GM23338 (cell line): Measurements from ENCODE around the gene PIANP. TPM values are rescaled to one million over a fixed set of nuclear protein-coding genes. Genes with fewer than 3 reads are reported as not detected.

Experiments used
- ATAC-seq: fragments of 200-7000 bp; cut with Tn5 transposase; 3 replicates; pipeline ENCODE4 v1.9.1; 2020
- DNase-seq: peaks from one replicate; pipeline ENCODE4 v3.0.0-alpha.2; 2015; ENCODE audit warnings: low spot score
- H2AFZ ChIP-seq: fragments of 200-600 bp; sonication (generic); 2 replicates; pipeline ENCODE4 v1.8.0; 2016; ENCODE audit warnings: antibody characterized with exemption, mild to moderate bottlenecking, moderate library complexity
- H3F3A ChIP-seq: fragments of 200-600 bp; sonication (generic); replicated peaks from 2 replicates; pipeline ENCODE4 v1.8.0; 2017; ENCODE audit warnings: antibody characterized with exemption, mixed run types, low read depth
- H3K27ac ChIP-seq: fragments of 200-600 bp; sonication (generic); 2 replicates; pipeline ENCODE4 v1.6.1; 2016; ENCODE audit warnings: low read depth
- H3K27me3 ChIP-seq: fragments of 200-600 bp; sonication (generic); 2 replicates; pipeline ENCODE4 v1.8.0; 2016; ENCODE audit warnings: mild to moderate bottlenecking, mixed run types, moderate library complexity; ENCODE audit not compliant: insufficient read depth
- H3K36me3 ChIP-seq: fragments of 200-600 bp; sonication (generic); 2 replicates; pipeline ENCODE4 v1.8.0; 2016; ENCODE audit warnings: mild to moderate bottlenecking; ENCODE audit not compliant: insufficient read depth
- H3K4me1 ChIP-seq: fragments of 200-600 bp; sonication (generic); 2 replicates; pipeline ENCODE4 v1.8.0; 2016; ENCODE audit warnings: mild to moderate bottlenecking, moderate library complexity; ENCODE audit not compliant: insufficient read depth
- H3K4me2 ChIP-seq: fragments of 200-600 bp; sonication (generic); 2 replicates; pipeline ENCODE4 v1.7.1; 2017; ENCODE audit warnings: mixed run types
- H3K4me3 ChIP-seq: fragments of 200-600 bp; sonication (generic); 2 replicates; pipeline ENCODE4 v1.6.1; 2016; ENCODE audit warnings: mixed run types
- H3K79me2 ChIP-seq: fragments of 200-600 bp; sonication (generic); replicated peaks from 2 replicates; pipeline ENCODE4 v1.8.0; 2017; ENCODE audit warnings: mild to moderate bottlenecking; ENCODE audit not compliant: insufficient read depth
- H3K9me2 ChIP-seq: fragments of 200-600 bp; sonication (generic); 2 replicates; pipeline ENCODE4 v1.8.0; 2017; ENCODE audit not compliant: insufficient read depth
- H4K20me1 ChIP-seq: fragments of 200-600 bp; sonication (generic); replicated peaks from 2 replicates; pipeline ENCODE4 v1.8.0; 2017; ENCODE audit warnings: mild to moderate bottlenecking; ENCODE audit not compliant: insufficient read depth
- H3K27ac Mint-ChIP-seq: 2 replicates; pipeline ENCODE4 v1.8.0; 2020; ENCODE audit warnings: inconsistent platforms, mild to moderate bottlenecking, moderate library complexity, mixed read lengths
- H3K27me3 Mint-ChIP-seq: 3 replicates; pipeline ENCODE4 v1.8.0; 2022; ENCODE audit warnings: low read depth, mild to moderate bottlenecking, moderate library complexity, mixed read lengths, inconsistent platforms; ENCODE audit not compliant: insufficient read depth, poor library complexity
- H3K36me3 Mint-ChIP-seq: 3 replicates; pipeline ENCODE4 v1.8.0; 2021; ENCODE audit warnings: low read depth, mild to moderate bottlenecking, inconsistent platforms, moderate library complexity, mixed read lengths
- H3K4me1 Mint-ChIP-seq: 3 replicates; pipeline ENCODE4 v1.8.0; 2020; ENCODE audit warnings: mild to moderate bottlenecking, inconsistent platforms, mixed read lengths
- H3K4me3 Mint-ChIP-seq: 3 replicates; pipeline ENCODE4 v1.8.0; 2021; ENCODE audit warnings: moderate library complexity, mild to moderate bottlenecking, inconsistent platforms, mixed read lengths
- H3K9me3 Mint-ChIP-seq: 3 replicates; pipeline ENCODE4 v1.8.0; 2020; ENCODE audit warnings: moderate library complexity, mild to moderate bottlenecking, inconsistent platforms, mixed read lengths
- CREB1 ChIP-seq: fragments of 250-450 bp; sonication (Bioruptor Pico); IDR thresholded peaks from 2 replicates; pipeline ENCODE4 v1.5.0; 2020; ENCODE audit warnings: low read depth, mild to moderate bottlenecking, moderate library complexity
- CTCF ChIP-seq, 2 experiments: fragments of 200-600 bp in 1 of 2; sonication (generic) in 1 of 2; conservative IDR thresholded peaks; 2 replicates each; pipeline versions ENCODE4 v1.5.1 to v1.6.1; 2016 to 2017; ENCODE audit warnings: antibody characterized with exemption in 2 of 2, low read depth in 2 of 2, mild to moderate bottlenecking in 2 of 2, moderate library complexity in 1 of 2
- ETS1 ChIP-seq: IDR thresholded peaks from 2 replicates; pipeline ENCODE4 v1.6.1; 2016; ENCODE audit warnings: antibody characterized with exemption
- EZH2 ChIP-seq: fragments of 200-600 bp; sonication (generic); IDR thresholded peaks from one replicate; pipeline ENCODE4 v1.8.0; 2017; ENCODE audit warnings: antibody characterized with exemption, mild to moderate bottlenecking, low read depth; ENCODE audit not compliant: unreplicated experiment
- EZH2phosphoT487 ChIP-seq: fragments of 200-600 bp; sonication (generic); IDR thresholded peaks from one replicate; pipeline ENCODE4 v1.8.1; 2018; ENCODE audit warnings: antibody characterized with exemption; ENCODE audit not compliant: unreplicated experiment
- JUNB ChIP-seq: IDR thresholded peaks from one replicate; pipeline ENCODE4 v1.6.1; 2016; ENCODE audit warnings: antibody characterized with exemption; ENCODE audit not compliant: unreplicated experiment
- NANOG ChIP-seq: IDR thresholded peaks from 2 replicates; pipeline ENCODE4 v1.6.1; 2016; ENCODE audit warnings: antibody characterized with exemption, borderline replicate concordance
- POLR2AphosphoS5 ChIP-seq: IDR thresholded peaks from 2 replicates; pipeline ENCODE4 v1.6.1; 2016; ENCODE audit warnings: antibody characterized with exemption, low read depth
- REST ChIP-seq: IDR thresholded peaks from one replicate; pipeline ENCODE4 v1.6.1; 2018; ENCODE audit warnings: antibody characterized with exemption; ENCODE audit not compliant: unreplicated experiment
- STAT1 ChIP-seq: IDR thresholded peaks from one replicate; pipeline ENCODE4 v1.6.1; 2016; ENCODE audit warnings: antibody characterized with exemption; ENCODE audit not compliant: unreplicated experiment
- ZNF114 ChIP-seq: fragments of 250-450 bp; sonication (Bioruptor Pico); IDR thresholded peaks from 2 replicates; pipeline ENCODE4 v1.5.0; 2020; ENCODE audit warnings: mild to moderate bottlenecking, moderate library complexity
- ZNF331 ChIP-seq: fragments of 250-450 bp; sonication (Bioruptor Pico); IDR thresholded peaks from 2 replicates; pipeline ENCODE4 v1.5.0; 2020; ENCODE audit warnings: low read depth, mild to moderate bottlenecking, moderate library complexity
- ZNF462 ChIP-seq: fragments of 250-450 bp; sonication (Bioruptor Pico); IDR thresholded peaks from 2 replicates; pipeline ENCODE4 v1.5.0; 2020; ENCODE audit warnings: mild to moderate bottlenecking, moderate library complexity
- polyA plus RNA-seq: library from polyadenylated mRNA; unstranded; fragments of >200 nt; fragmentation: Nextera tagmentation; extraction: Ambion mirVana; gene quantifications from 2 replicates; pipeline ENCODE4 v1.2.1, GENCODE V29; 2016
- total RNA-seq: library from RNA; depleted of rRNA; stranded (reverse); fragments of >200 nt; shearing (Covaris generic); gene quantifications from 2 replicates; pipeline ENCODE4 v1.2.3, GENCODE V29; 2014

Gene PIANP
- total and polyA plus RNA-seq, 2 experiments from 2014 or later: 2.2 to 6.4 TPM

GRCh38 chr12:6699259-6699988 lies 1.2 kb downstream of the PIANP start:
- Histone ChIP-seq H3K27me3 (peaks cover 28% of the 10 kb centered on the region), H4K20me1 (no peaks in the 10 kb centered on the region), H3K36me3 (no peaks in the 10 kb centered on the region), H3K4me3 (peak overlapping the region; percentile 90), H2AFZ (peak overlapping the region; percentile 78), H3K9me2 (no peaks in the 10 kb centered on the region), H3F3A (peaks cover 14% of the 10 kb centered on the region; the same call in 1 of the 2 replicates), H3K79me2 (0 out of 2 replicates have a peak, but pooled peaks cover 3% of the 10 kb centered on the region), H3K4me2 (peak overlapping the region; percentile 95), H3K4me1 (peaks cover 15% of the 10 kb centered on the region), H3K27ac (no peak overlapping the region)
- TF ChIP-seq CREB1 (no peak), REST (no peak), ETS1 (no peak), ZNF462 (CRISPR knock-in tag) (no peak), EZH2phosphoT487 (no peak), POLR2AphosphoS5 (no peak), ZNF331 (CRISPR knock-in tag) (no peak), JUNB (no peak), CTCF (conservative IDR thresholded peaks at IDR 0.05; ENCODE audit: low read depth in 2 of 2) (no peak), STAT1 (no peak), NANOG (no peak), ZNF114 (CRISPR knock-in tag) (no peak), EZH2 (no peak)
- Mint-ChIP-seq H3K27me3 (peaks cover 31% of the 10 kb centered on the region), H3K4me3 (peak overlapping the region; percentile 86), H3K27ac (no peak overlapping the region), H3K4me1 (peaks cover 27% of the 10 kb centered on the region), H3K9me3 (peaks cover 4% of the 10 kb centered on the region; the same call in 2 of the 3 replicates), H3K36me3 (peaks cover 6% of the 10 kb centered on the region; the same call in 2 of the 3 replicates)
- no peak for DNase-seq
- no peak for ATAC-seq
